Measurements from ENCODE around the gene FH.

The FH gene

DNA sequence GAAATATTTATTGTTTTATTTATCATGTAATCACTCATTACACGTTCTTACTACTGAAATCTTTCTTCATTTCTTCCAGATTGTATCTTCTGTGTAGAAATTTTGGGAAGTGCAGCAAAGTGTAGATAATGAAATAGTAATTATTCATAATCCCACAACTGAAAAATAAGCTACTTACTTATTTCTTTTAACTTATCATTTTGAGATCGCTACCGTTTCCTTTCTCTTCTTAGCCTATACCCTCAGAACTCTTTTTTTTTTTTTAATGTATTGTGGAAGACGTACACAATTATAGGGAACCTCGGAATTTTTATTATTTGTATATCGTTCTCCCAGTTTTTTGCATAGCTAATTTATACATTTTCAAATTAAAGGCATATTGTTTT is 518 bp upstream of the FH start:
- no peak for DNase-seq

DNA sequence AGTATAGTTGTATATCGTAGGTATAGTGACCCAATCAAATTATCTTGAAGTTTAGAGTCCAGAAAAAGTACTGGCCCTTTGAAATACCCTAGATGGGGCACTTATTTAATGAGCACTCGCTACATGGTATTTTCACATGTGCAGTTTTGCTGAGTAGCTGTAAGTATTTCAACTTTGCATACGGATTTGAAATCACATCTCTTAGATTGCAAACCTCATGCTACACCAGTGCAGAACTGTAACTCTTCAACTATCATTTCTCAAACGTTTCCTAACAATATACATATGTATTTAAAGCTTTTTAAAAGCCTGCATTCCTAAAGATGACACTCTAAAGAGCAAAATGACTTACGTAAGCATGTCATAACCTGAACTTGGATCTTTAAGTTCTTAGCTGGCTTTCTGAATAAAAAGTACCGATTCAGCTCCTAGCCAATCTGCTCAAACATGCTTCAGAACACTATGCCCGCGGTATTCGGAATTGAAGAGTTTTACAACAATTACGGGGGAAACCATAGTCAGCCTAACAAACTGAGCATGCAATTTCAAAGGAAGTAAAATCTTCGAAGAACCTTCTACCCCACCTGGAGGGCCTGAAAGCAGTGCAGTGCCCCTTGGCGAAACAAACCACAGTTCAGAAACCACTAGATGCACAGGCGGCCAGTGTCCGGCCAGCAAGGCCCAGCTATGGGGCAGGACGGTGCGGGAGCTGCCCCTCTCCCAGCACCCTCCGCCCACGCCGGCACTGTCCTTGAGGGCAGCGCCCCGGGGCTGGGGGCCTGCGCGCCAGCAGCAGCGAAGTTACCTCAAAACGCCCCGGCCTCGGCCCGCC is 863 bp downstream of the FH start:
- peak; percentile 53 for DNase-seq

DNA sequence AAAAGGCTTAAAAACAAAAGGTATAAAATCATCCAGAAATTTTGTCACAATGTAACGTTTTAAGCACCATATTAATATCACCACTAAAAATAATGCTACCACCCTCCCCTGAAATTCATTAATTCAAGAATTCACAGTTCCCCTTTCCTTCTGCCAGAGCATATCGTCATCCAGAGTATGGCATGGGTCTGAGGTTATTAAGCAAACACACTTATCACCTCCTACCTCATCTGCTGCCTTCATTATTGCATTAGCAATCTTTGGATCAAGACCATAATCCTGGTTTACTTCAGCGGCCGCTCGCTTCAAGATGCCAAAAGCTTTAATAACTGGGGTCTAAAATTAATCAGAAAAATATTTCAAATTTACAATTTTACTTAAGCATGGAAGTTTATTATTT is 6.2 kb downstream of the FH start:
- DNase-seq, result no peak

DNA sequence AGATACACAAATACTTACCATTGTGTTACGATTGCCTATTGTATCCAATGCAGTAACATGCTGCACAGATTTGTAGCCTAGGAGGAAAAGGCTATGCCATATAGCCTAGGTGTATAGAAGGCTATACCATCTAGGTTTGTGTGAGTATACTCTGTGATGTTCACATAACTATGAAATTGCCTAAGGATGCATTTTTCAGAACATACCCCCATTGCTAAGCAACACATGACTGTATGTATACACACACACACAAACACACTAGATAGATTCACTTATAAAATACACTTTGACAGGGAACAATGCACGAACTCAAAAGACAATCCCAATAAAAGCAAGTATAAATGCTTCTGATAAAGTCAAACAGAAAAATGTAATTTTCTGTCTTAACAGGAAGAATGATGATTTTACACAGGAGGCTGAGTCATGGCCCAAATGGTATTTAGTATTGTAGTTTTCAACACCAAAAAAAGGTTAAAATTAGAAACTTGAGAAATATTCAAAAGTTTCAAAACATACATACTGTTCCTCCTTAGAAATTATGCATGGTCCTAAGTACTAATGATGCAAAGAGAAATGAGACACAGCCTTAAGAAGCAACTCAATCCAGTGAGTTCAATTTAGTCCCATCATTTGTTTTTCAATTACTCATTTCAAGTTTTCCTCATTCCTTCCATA is 12.2 kb downstream of the FH start:
- no peak for DNase-seq

DNA sequence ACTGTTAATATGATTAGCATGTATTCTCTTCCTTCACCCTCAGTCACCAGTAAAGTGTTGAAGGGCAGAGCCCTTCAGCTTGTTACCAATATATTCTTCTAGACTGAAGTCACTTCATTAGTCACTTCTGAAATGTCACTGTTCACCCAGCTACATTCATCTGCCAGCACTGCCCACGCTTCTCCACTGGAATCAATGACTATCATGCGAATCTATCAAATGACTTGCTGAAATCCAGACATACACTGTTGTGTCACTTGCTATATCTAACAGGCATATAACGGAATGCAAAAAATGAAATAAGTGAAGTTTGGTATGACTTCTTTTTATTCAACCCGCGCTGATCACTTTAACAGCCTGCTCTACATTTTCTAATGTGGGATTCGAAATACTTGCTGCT is 16.1 kb downstream of the FH start:
- DNase-seq, result peak; percentile 28

DNA sequence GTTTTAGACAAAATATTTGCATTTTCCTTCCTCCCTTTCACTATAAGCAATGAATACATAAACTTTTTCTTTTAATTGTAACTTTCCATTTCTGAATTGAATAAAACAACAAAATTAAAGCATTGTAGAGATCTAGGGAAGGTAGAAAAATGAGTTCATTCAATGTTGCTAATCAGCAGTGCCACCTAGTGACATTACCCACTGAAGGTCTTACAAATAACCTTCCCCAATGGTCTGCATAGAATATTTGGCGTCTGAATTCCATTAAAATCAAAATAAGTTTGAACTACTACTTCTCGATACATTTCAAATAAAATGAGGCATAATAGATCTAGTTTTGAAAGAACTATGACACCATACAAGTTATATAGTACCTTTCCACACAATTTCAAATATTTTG is 19.6 kb downstream of the FH start:
- DNase-seq, result no peak

DNA sequence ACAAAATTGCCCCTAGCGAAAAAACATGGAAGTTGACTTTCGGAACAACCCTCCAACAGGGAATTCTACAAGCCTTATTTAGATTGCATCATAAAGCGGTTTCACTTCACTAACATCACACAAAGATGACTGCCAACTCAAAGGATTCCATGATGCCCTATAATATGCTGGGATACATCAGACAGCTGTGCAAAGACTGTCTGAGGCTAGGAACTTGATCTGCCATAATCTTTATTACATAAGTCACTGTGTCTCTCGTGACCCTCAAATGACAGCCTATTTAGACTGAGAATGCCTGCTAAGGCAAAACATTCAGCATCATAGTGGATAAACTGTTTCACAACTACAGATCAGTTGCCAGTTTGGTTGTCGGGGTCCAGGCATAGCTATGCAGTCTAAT is 23.8 kb downstream of the FH start:
- no peak for DNase-seq

DNA sequence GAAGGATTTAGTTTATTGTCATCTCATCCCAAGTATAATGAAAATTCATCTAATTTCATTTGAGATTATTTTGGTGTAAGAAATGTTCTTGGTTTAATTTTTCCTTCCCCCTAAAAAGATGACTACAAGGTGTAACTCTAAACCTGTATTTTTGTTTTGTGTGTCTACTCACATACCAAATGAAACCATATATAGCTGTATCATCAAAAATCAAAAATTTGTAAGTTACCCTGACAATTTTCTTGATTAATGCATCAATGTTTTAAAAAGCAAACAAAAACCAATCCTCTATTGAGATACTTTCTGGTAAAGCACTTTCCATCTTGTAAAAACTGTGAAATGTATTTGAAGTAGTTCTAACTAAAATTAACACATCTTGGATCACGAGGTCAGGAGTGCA is 30.8 kb downstream of the FH start:
- DNase-seq, result no peak

DNA sequence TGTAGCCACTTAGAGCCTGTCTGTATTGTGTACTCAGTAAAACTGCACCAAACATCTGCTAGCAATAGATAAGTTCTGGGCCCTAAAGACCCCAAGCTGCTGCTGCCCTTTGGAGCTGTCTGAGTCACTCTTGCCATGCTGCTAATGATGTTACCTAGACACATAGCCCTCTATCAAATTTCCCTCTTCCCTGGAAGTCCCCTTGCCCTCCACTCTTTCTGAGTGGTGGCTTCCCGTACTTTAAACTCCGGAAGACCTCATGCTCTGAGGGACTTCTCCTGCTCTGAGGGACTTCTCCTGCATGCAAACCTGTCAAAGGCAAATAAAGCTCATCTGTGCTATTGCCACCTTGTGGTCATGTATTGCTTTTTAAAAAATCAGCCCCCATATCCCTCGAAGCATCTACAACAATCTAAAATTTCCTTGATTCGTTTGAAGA is 34.0 kb downstream of the FH start:
- no peak for DNase-seq

DNA sequence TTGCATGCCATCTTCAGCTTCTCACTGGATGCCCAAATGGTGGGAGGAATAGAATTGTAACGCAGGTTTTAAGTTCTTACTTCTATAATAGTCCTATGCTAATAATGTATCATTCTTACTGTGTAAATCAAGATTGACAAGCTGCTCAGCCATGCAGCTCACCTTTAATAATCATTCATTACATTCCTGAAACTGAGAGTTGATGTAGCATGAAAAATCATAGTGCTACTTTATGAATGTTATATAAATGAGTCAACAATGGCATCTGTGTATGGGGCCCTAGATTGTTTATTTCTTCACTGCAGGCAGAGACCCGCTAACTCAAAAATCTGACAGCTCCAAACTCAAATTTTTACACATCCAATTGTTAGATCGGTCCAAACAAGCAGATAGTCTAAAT is 34.4 kb downstream of the FH start:
- no peak for DNase-seq

DNA sequence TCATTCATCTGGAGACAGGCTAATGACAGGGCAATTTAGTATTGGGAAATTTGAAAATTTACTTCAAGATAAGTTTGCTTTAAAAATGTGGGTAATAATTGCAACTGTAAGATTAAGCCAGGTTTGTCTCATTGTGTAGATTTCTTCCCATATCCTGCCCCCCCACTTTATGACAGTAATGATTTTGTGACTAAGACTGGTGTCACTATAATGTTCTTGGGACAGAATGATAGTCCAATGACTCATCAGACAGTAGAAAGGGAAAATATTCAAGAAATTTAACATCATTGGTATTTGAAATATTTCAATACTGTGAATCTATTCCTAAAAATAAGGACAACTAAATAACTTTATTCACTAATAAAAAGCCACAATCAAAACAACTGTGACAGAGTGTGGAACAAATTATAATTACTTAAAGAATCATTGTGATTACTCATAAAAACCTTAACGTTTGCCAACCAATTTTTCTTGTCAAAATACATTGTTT is 36.7 kb downstream of the FH start:
- DNase-seq, result no peak

DNA sequence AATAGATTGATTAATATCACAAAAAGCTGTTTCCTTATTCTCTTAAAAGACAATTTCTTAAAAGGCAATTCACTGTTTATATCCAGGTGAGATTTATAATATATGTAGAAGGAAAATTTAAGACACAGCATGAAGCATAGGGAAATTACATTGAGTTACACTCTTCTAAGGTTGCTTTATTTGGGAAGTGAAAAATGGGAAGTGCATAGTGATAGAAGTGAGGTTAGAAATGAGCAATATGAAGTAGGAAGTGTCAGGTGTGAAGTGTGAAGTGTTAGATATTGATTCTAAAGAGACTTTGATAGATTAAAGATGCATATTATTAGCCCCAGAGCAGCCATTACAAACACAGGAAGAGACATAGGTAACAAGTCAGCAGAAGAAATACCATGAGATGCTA is 40.3 kb downstream of the FH start:
- no peak for DNase-seq

DNA sequence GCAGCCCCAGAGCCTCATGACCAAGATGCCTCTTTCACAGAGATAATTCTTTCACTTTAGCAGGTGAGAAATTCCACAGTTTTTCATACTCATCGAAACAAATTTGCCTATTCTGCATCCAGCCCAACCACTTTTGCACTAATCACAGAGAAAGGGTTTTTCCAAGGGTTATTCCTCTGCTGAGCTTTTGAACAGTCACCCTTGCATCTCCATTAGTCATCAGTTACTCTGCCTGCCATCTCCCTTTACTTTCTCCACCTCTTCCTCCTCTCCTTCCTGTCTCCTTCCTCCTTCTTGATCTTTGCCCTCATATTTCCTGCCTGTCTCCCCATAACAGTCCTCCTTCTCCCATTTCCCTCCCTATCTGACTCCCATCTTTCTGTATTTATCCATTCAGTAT is 43.9 kb downstream of the FH start:
- DNase-seq, result no peak

DNA sequence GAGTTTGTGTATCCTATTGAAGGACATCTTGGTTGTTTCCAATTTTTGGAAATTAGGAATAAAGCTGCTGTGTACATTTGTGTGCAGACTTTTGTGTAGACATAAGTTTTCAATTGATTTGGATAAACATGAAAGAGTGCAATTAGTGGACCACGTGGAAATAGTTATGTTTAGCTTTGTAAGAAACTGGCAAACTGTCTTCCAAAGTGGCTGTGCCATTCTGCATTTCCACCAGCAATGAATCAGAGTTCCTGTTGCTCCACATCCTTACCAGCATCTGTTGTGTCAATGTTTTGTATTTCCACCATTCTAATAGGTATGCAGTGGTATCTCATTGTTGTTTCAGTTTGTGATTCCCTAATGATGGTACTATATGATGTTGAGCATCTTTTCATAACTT is 46.5 kb downstream of the FH start:
- no peak for DNase-seq

DNA sequence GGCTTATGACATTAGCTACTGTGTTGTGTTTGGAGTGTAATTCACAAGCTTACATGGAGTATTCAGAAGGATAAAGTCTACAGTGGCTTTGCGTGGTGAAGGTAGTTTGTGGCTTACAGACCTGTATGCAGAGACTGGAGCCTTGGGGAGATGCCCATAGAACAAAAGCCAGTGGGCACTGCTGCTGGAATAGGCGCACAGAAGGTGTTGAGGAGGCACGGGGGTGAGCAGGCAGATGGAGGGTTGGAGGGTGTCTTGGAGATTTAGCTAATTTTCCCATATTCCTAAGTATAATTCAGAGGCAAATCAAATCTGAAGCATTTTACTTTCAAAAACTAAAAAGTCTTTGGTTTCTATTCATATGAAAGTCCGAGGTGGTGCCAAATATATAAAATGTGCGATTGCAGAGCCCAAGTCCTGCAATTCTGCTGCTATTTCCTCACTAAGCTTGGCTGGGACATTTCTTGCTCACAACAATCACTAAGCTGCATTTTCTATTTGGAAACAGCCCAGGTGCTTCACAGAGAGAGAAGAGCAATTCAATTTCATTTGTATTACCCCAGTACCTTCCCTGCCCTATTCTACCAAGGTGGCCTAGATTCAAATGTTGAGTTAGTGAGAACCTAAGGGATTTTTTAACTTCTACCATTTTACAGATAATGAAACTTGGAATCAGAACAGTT is 48.5 kb downstream of the FH start:
- no peak for DNase-seq

DNA sequence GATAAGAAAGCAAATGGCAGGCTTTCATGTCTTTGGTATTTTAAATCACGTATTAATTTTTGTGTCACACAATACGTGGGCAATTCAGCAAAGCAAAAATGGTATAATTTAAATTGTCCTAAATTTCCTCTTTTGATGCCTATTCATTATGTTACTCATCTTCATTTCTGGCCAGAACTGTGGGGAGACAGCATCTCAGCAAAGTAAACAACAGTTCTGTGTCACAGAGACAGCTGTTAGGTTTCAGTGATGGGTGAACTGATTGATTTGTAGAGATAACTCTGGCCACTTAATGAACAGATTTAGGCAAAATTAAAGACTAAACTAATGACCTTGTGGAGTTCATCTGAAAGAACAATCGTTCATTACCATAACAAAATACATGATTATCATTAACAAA is 49.2 kb downstream of the FH start:
- no peak for DNase-seq

DNA sequence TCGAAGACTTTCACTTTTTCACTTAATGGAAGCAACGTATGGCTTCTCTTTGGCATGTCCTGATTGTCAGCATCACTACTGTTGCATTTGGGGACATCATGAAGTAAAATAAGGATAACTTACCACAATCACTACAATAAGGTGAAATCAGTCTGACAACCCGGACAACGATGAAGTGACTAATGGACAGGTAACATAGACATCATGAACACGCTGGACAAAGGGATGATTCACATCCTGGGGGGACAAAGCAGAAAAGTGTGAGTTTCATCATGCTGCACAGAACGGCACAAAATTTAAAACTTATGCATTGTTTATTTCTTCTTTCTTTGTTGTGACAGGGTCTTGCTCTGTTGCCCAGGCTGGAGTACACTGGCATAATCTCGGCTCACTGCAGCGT is 53.9 kb downstream of the FH start:
- DNase-seq, result no peak

DNA sequence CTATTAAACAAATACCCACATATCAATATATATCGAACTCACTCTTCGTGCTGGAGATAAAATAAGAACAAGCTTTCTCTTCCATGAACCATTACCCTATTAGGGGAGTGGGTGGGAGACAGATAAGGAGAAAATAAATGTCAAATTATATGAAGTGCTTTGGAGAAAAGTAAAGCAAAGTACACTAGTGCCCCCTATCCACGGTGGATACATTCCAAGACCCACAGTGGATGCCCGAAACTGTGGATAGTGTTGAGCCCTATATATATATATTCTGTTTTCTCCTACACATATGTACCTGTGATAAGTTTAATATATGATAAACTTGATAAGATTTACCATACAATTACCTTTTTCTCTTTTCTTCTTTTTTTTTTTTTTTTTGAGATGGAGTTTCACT is 54.6 kb downstream of the FH start:
- DNase-seq, result no peak

DNA sequence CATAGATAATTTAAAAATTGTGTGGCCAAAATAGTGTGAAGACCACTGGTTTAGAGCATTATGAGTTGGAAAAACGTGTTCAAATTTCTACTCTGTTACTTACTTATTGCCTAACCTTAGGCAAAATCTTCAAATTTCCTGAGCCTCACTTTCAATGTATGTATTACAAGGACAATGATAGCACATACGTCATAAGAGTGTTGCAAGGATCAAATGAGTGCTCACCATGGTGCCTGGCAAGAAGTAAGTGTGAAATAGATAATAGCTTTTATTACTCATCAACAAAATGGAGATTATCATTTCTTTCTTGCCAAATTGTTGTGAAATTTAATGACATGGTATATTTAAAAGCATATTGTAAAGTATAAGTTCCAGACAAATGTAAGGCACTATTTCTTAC is 57.2 kb downstream of the FH start:
- DNase-seq, result no peak

DNA sequence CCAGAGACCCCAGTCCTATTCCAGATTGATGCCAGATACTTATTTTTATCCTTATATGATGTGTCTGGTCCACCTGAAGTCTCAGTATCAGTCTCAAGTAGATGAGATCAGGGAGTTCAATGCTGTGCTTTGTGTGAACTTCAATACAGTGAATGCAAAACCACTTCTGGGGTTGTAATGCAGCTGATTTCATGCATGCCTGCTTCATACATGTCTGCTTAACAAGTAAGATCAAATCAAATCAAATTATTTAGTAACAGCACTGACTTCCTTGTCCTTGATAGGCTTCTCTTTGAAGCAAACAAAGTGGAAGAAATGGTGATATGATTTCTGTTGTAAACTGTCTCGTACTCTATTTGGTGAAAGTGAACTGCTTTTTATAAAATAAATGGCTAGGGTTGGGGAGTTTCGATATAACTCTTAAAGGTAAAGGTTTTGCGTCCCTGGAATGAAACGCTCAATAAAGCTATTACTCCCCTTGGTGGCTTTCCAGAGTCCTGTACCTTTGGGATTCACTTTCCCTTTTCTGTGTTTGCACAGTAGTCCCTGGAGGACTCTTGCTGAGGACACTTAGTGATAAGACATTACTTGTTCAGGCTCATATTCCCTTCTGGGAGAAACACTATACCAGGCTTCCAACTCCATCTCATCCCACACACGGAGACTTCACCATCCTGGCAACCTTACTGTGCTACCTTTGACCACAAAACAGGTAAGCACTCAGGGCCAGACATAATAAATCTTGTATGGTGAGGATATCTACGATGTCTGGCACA is 59.3 kb downstream of the FH start:
- DNase-seq, result no peak

DNA sequence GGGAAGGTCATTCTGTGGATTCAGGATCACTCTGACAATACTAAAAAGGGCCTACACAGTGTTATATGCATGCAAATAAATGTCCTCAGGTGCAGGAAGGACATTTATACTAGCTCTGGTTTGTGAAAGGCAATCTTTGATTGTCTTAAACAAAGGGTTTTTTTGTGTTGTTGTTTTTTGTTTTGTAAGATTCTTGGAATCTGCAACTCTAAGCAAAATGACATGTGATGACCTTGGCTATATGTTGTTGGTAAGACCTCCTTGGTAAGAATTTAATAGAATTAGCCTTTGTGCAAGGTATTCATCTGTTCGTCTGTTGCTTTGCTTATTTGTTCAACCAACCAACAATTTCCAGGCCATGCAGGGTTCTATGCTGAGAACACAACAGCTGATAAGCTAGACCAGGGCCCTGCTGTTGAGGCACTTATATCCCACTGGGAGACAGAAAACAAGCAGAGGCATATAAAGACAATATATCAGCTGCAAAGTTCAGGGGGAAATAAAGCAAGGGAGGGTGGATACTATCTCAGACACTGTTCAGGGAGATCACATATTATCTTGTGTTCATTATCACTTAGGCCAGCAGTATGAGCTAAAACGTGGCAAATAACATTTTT is 60.3 kb downstream of the FH start:
- no peak for DNase-seq

DNA sequence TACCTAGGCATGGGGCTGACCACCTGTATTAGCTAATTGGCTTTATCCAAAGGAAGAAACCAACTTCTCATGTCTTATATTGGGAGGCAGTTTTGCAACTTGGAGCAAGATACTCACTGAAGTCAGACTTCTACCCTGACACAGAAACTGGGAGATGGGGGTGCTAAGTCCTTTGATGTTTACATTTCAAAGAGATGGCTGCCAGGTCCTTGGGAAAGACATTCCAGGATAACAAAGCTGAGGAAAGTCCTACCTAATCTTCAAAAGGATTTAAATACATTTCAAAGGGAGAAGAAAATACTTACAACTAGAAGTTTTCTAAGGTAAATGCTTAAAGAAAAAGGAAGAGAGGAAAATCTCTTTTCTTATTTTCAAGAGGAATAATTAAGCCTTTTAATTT is 62.1 kb downstream of the FH start:
- DNase-seq, result no peak

DNA sequence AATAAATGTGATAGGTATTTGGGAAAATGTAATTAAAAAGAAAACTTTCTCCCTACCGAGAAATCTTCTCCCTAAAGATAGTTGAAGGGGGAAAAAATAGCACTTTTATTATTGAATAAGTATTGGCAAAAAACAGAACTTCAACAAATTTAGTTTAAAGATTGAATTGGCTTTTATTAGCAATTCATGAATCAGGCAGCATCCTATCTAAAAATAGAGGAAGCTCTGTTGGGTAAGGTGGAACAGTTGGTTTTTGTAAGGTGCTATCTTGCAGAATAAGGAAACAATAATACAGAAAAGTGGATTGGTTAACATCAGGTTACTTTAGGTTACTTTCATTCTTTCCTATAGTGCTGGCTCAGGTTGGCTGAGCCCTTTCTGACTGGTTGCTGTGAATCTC is 62.8 kb downstream of the FH start:
- no peak for DNase-seq
